Activated CD4-positive, alpha-beta T cell treated with anti-CD3 and anti-CD28 coated beads, Interleukin-2, amount 50 U/mL, for 16 hours (primary cell): ENCODE measurements around the gene DIPK2B.

Experiments used
- DNase-seq: peaks from one replicate; pipeline ENCODE4 v3.0.0-alpha.2; 2020

Gene DIPK2B

GRCh38 chrX:45154462-45154861, 46.2 kb downstream of the DIPK2B start:
- DNase-seq = no peak

DNA sequence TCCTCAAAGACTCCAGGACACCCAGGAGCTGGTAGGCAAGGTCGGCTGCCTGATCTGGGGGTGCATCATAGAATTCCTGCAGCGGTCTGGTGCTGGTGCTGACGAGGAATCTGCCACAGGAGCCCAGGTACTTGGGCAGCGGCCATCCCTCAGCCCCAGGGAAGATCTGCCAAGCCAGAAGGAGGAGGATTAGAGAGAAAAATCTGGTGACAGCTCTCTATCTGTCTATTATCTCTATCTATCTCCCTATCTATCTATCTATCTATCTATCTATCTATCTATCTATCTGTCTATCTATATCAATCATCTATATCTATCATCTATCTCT, 46.7 kb downstream of the DIPK2B start:
- DNase-seq = no peak
